ENCODE results near the gene AQP12B.

DNA sequence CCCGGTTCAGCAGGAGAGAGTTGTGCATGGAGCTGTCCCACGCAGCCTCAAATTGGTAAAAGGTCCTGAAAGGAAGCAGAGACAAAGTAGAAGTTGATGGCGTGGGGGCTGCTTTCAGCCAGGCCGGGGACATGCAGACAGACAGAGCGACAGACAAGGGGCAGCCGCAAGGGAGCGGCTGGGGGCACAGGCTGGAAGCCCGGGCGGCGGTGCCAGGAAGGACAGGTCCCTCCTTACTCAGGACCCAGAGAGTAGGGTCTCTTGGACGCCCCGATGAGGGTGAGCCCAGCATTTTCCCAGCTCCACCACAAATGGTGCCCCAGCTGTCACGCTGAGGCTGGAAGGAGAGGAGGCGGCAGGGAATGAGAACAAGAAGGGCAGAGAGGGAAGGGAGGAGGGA is 44.2 kb upstream of the AQP12B start:
- TF ChIP-seq, protein P1, sequence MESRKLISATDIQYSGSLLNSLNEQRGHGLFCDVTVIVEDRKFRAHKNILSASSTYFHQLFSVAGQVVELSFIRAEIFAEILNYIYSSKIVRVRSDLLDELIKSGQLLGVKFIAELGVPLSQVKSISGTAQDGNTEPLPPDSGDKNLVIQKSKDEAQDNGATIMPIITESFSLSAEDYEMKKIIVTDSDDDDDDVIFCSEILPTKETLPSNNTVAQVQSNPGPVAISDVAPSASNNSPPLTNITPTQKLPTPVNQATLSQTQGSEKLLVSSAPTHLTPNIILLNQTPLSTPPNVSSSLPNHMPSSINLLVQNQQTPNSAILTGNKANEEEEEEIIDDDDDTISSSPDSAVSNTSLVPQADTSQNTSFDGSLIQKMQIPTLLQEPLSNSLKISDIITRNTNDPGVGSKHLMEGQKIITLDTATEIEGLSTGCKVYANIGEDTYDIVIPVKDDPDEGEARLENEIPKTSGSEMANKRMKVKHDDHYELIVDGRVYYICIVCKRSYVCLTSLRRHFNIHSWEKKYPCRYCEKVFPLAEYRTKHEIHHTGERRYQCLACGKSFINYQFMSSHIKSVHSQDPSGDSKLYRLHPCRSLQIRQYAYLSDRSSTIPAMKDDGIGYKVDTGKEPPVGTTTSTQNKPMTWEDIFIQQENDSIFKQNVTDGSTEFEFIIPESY (IDR thresholded peaks at IDR 0.05), result no peak
- TF ChIP-seq FOXA1 (IDR thresholded peaks at IDR 0.05) (no peak), CTCF (IDR thresholded peaks at IDR 0.05; ENCODE audit: low read depth, low read length, missing input control) (no peak), RAD21 (IDR thresholded peaks at IDR 0.05) (no peak), EGR1 (IDR thresholded peaks at IDR 0.05; ENCODE audit: low read depth in 2 of 2) (no peak), SP1 (IDR thresholded peaks at IDR 0.05) (no peak), JUND (IDR thresholded peaks at IDR 0.05) (no peak), TAF1 (conservative IDR thresholded peaks at IDR 0.05) (no peak), GABPA (IDR thresholded peaks at IDR 0.05 in 1 of 2, conservative IDR thresholded peaks at IDR 0.05 in 1 of 2) (no peak), RXRA (IDR thresholded peaks at IDR 0.05) (no peak), MAX (IDR thresholded peaks at IDR 0.05) (no peak)
- TF ChIP-seq, protein P2, sequence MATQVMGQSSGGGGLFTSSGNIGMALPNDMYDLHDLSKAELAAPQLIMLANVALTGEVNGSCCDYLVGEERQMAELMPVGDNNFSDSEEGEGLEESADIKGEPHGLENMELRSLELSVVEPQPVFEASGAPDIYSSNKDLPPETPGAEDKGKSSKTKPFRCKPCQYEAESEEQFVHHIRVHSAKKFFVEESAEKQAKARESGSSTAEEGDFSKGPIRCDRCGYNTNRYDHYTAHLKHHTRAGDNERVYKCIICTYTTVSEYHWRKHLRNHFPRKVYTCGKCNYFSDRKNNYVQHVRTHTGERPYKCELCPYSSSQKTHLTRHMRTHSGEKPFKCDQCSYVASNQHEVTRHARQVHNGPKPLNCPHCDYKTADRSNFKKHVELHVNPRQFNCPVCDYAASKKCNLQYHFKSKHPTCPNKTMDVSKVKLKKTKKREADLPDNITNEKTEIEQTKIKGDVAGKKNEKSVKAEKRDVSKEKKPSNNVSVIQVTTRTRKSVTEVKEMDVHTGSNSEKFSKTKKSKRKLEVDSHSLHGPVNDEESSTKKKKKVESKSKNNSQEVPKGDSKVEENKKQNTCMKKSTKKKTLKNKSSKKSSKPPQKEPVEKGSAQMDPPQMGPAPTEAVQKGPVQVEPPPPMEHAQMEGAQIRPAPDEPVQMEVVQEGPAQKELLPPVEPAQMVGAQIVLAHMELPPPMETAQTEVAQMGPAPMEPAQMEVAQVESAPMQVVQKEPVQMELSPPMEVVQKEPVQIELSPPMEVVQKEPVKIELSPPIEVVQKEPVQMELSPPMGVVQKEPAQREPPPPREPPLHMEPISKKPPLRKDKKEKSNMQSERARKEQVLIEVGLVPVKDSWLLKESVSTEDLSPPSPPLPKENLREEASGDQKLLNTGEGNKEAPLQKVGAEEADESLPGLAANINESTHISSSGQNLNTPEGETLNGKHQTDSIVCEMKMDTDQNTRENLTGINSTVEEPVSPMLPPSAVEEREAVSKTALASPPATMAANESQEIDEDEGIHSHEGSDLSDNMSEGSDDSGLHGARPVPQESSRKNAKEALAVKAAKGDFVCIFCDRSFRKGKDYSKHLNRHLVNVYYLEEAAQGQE (IDR thresholded peaks at IDR 0.05), result no peak

All from liver (tissue), 3 donors.